Large intestine (tissue), 1 donor: ENCODE results near the gene IQCF5. TPM values are rescaled to one million over a fixed set of nuclear protein-coding genes. Genes with fewer than 3 reads are reported as not detected.

Experiments used
- polyA plus RNA-seq: library from polyadenylated mRNA; unstranded; fragments of 120-200 nt; gene quantifications from one replicate; pipeline ENCODE4 v1.2.1, GENCODE V29; 2013

IQCF5 gene
- polyA plus RNA-seq, 1 donor, result not detected

Other genes starting within 250 kb of the IQCF5 start
- 42.0 TPM for gene TEX264, start 204.3 kb downstream of the IQCF5 start, polyA plus RNA-seq
- gene GRM2, start 168.5 kb downstream of the IQCF5 start, polyA plus RNA-seq, result 0.18 TPM
- not detected for gene IQCF6, start 96.4 kb downstream of the IQCF5 start, polyA plus RNA-seq
- gene IQCF2, start 14.0 kb downstream of the IQCF5 start, polyA plus RNA-seq, result not detected
- not detected for gene IQCF1, start 27.8 kb upstream of the IQCF5 start, polyA plus RNA-seq
- gene RRP9, start 66.3 kb upstream of the IQCF5 start, polyA plus RNA-seq, result 17.8 TPM
- gene PARP3, start 66.8 kb upstream of the IQCF5 start, polyA plus RNA-seq, result 17.1 TPM
- gene GPR62, start 79.8 kb upstream of the IQCF5 start, polyA plus RNA-seq, result 0.18 TPM
- 48.8 TPM for gene PCBP4, start 91.9 kb upstream of the IQCF5 start, polyA plus RNA-seq
- gene ABHD14B, start 98.4 kb upstream of the IQCF5 start, polyA plus RNA-seq, result 101 TPM
- 14.1 TPM for gene ABHD14A, start 99.5 kb upstream of the IQCF5 start, polyA plus RNA-seq
- gene ACY1, start 107.9 kb upstream of the IQCF5 start, polyA plus RNA-seq, result 269 TPM
- gene RPL29, start 120.3 kb upstream of the IQCF5 start, polyA plus RNA-seq, result 2,526 TPM
- 9.6 TPM for gene DUSP7, start 181.0 kb upstream of the IQCF5 start, polyA plus RNA-seq